ENCODE results near the gene SLC1A3.

- TF ChIP-seq CTCF (conservative IDR thresholded peaks at IDR 0.05 in 1 of 2, IDR thresholded peaks at IDR 0.05 in 1 of 2; ENCODE audit: low read depth in 1 of 2, low read length in 2 of 2) (no peak), EZH2 (IDR thresholded peaks at IDR 0.05; ENCODE audit: low read length, missing control alignments) (no peak)
Measured at GRCh38 chr5:36681711-36682110, 75.3 kb downstream of the SLC1A3 start.

Data from fibroblast of lung (primary cell).